Gastroesophageal sphincter (tissue), 4 donors: Measurements from ENCODE around the gene KAZALD1. TPM values are rescaled to one million over a fixed set of nuclear protein-coding genes. Genes with fewer than 3 reads are reported as not detected.
A peak's percentile ranks its signal among the peaks of the same experiment; 100 is the strongest.

Source experiments
- ATAC-seq: fragments of 150-250 bp; one replicate; pipeline ENCODE4 v1.9.1; 2016; ENCODE audit warnings: mild to moderate bottlenecking, moderate library complexity
- H3K27ac ChIP-seq, 4 donors: fragments of 200-600 bp; sonication (generic) in 3 of 4; 1 replicate in 3 of 4; 2 replicates in 1 of 4; pipeline ENCODE4 v1.5.1; 2016 to 2019
- H3K27me3 ChIP-seq: fragments of 200-600 bp; sonication (generic); one replicate; pipeline ENCODE4 v1.5.1; 2019
- H3K36me3 ChIP-seq, 2 donors: fragments of 200-600 bp; sonication (generic); one replicate each; pipeline ENCODE4 v1.5.1; 2019; ENCODE audit warnings: control low read depth in 1 of 2
- H3K4me1 ChIP-seq, 3 donors: fragments of 200-600 bp; sonication (generic); 1 replicate in 2 of 3; 2 replicates in 1 of 3; pipeline ENCODE4 v1.5.1; 2016 to 2019; ENCODE audit warnings: control low read depth in 2 of 3
- H3K4me3 ChIP-seq, 2 donors: fragments of 200-600 bp; sonication (generic); one replicate each; pipeline ENCODE4 v1.5.1; 2019; ENCODE audit warnings: mild to moderate bottlenecking in 1 of 2, moderate library complexity in 1 of 2
- H3K9me3 ChIP-seq, 3 donors: fragments of 200-600 bp; sonication (generic); one replicate each; pipeline ENCODE4 v1.5.1; 2017 to 2019; ENCODE audit warnings: control low read depth in 2 of 3
- CTCF ChIP-seq, 4 experiments: fragments of 200-600 bp in 2 of 4; fragments of 450-650 bp in 2 of 4; sonication (generic) in 1 of 4; IDR thresholded peaks; one replicate each; pipeline ENCODE4 v1.5.1; 2017 to 2019; ENCODE audit warnings: antibody characterized with exemption in 4 of 4, mild to moderate bottlenecking in 2 of 4, moderate library complexity in 2 of 4
- EP300 ChIP-seq: sonication (generic); formaldehyde crosslinking; IDR thresholded peaks from one replicate; pipeline ENCODE4 v1.6.1; 2017; ENCODE audit warnings: antibody characterized with exemption, mild to moderate bottlenecking
- POLR2A ChIP-seq, 2 donors: fragments of 450-650 bp; IDR thresholded peaks; one replicate each; pipeline ENCODE4 v1.6.1; 2017; ENCODE audit warnings: antibody characterized with exemption in 2 of 2, mild to moderate bottlenecking in 2 of 2, moderate library complexity in 1 of 2
- POLR2AphosphoS5 ChIP-seq: sonication (generic); formaldehyde crosslinking; IDR thresholded peaks from one replicate; pipeline ENCODE4 v1.6.1; 2017; ENCODE audit warnings: antibody characterized with exemption
- WGBS, 2 donors: methylation state at CpG; one replicate each; pipeline ENCODE4 v1.1.5; 2018; ENCODE audit warnings: low coverage in 1 of 2; 5-methylcytosine and 5-hydroxymethylcytosine counted together
- total RNA-seq, 4 donors: library from RNA; depleted of rRNA; stranded (reverse); fragments of >200 nt; gene quantifications; one replicate each; pipeline ENCODE4 v1.1.0, GENCODE V29; 2016

Gene KAZALD1
- total RNA-seq, 4 donors from 2014 or later, result 0.45 to 12.5 (median 2.2) TPM

- Histone ChIP-seq H3K4me1 (peaks cover 0 to 10% (median 5%) of the 10 kb centered on the region in 3 donors), H3K9me3 (no peaks in the 10 kb centered on the region), H3K4me3 (no peak overlapping the region), H3K36me3 (no peaks in the 10 kb centered on the region), H3K27me3 (no peaks in the 10 kb centered on the region), H3K27ac (no peak overlapping the region)
- TF ChIP-seq POLR2AphosphoS5, result no peak
- WGBS, 2 donors, result 74 to 95% methylated on average over 6 to 9 of the region's 10 CpGs
- ATAC-seq, result no peak
These were observed 34.6 kb upstream of the KAZALD1 start for GRCh38 chr10:101027106-101027720.

GRCh38 chr10:101028446-101029337 lies 33.1 kb upstream of the KAZALD1 start:
- Histone ChIP-seq H3K27ac (no peak overlapping the region), H3K36me3 (no peaks in the 10 kb centered on the region), H3K27me3 (no peaks in the 10 kb centered on the region), H3K9me3 (no peaks in the 10 kb centered on the region), H3K4me3 (no peak overlapping the region), H3K4me1 (peaks cover 0 to 23% (median 12%) of the 10 kb centered on the region in 3 donors)
- no peak for ATAC-seq
- TF ChIP-seq EP300 (no peak), POLR2AphosphoS5 (no peak), CTCF (IDR thresholded peaks at IDR 0.05) (no peak), POLR2A (IDR thresholded peaks at IDR 0.05) (no peak)
- 53 to 80% methylated on average over 5 of the region's 7 CpGs for WGBS, 2 donors

GRCh38 chr10:101029520-101030295 lies 32.1 kb upstream of the KAZALD1 start:
- no peak for TF ChIP-seq POLR2AphosphoS5
- TF ChIP-seq EP300, result no peak
- TF ChIP-seq POLR2A (IDR thresholded peaks at IDR 0.05), result no peak
- no peak for TF ChIP-seq CTCF (IDR thresholded peaks at IDR 0.05)
- 80 to 83% methylated on average over 1 of the region's 27 CpGs for WGBS, 2 donors
- H3K27ac ChIP-seq, result no peak overlapping the region

GRCh38 chr10:101030496-101031127 lies 31.2 kb upstream of the KAZALD1 start:
- H3K36me3 ChIP-seq, result peaks cover 0 to 11% of the 10 kb centered on the region in 2 donors
- H3K4me3 ChIP-seq, result peak overlapping the region; percentile 60 to 76
- TF ChIP-seq POLR2A (IDR thresholded peaks at IDR 0.05) (no peak), POLR2AphosphoS5 (no peak), EP300 (no peak), CTCF (IDR thresholded peaks at IDR 0.05) (no peak)
- ATAC-seq, result no peak
- H3K27ac ChIP-seq, result peak overlapping the region in 3 of 4 donors; percentile 89 to 98 (median 96)
- WGBS, 2 donors, result 11% methylated on average over 4 of the region's 25 CpGs; no CpG with 5 or more reads in 1 of the 2 donors
- peaks cover 0 to 28% (median 12%) of the 10 kb centered on the region in 3 donors for H3K4me1 ChIP-seq
- no peaks in the 10 kb centered on the region for H3K9me3 ChIP-seq
- no peaks in the 10 kb centered on the region for H3K27me3 ChIP-seq

More at GRCh38 chr10:101029520-101030295, 32.1 kb upstream of the KAZALD1 start:
- H3K4me1 ChIP-seq, result peaks cover 0 to 28% (median 12%) of the 10 kb centered on the region in 3 donors
- H3K36me3 ChIP-seq, result peaks cover 0 to 2% of the 10 kb centered on the region in 2 donors
- H3K27me3 ChIP-seq, result no peaks in the 10 kb centered on the region
- no peaks in the 10 kb centered on the region for H3K9me3 ChIP-seq
- no peak for ATAC-seq
- H3K4me3 ChIP-seq, result no peak overlapping the region
